Activated CD4-positive, CD25-positive, alpha-beta regulatory T cell treated with anti-CD3 and anti-CD28 coated beads, Interleukin-2, amount 50 U/mL, for 24 hours (primary cell): ENCODE results near the gene ADISSP.
"Not testable (repeated sequence)": the region's sequence is repeated elsewhere in the genome, so short reads cannot be mapped to it uniquely, and the experiment has no call there.

Experiments used
- ATAC-seq, 2 donors: fragments of 150-1000 bp; cut with Tn5 transposase; one replicate each; pipeline ENCODE4 v1.10.0; 2021; ENCODE audit warnings: mild to moderate bottlenecking in 1 of 2, moderate library complexity in 1 of 2

ADISSP gene

DNA sequence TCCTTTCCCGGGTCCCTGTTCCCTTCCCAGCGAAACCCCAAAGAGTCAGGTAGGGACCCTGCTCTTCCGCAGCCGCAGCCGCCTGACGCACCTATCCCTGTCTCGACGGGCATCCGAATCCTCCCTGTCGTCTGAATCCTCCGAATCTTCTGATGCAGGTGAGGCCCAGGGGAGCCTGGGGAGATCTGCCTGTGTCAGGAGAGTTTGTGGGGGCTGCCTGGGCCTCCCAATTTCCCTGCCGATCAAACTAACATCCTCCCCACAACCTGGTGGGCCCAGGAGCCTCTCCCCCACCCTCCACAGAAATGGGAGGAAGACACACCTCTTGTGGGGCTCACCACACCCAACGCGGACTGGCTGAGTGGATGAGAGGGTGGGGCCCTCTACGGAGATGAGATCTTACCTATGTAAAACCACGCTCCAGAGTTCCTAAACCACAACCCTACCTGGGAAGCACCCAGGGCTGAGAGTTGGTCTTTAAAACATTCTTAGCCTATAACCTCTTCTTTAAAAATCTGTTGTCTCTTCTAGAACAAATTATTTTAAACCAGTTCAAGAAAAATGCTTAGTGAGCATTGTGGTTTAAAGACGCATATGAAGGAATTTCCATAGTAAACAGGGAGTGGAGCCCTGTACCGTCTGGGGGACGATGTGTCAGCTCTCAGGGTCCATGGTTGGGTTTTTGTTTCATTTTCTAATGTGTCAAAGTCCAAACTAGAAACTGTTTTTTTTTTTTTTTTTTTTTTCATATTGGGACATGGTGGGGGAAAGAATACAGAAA lies 30.2 kb upstream of the ADISSP start:
- ATAC-seq: peak; percentile 21 to 28

- ATAC-seq: no peak
These were observed 29.6 kb upstream of the ADISSP start for GRCh38 chr20:3797226-3797545.

DNA sequence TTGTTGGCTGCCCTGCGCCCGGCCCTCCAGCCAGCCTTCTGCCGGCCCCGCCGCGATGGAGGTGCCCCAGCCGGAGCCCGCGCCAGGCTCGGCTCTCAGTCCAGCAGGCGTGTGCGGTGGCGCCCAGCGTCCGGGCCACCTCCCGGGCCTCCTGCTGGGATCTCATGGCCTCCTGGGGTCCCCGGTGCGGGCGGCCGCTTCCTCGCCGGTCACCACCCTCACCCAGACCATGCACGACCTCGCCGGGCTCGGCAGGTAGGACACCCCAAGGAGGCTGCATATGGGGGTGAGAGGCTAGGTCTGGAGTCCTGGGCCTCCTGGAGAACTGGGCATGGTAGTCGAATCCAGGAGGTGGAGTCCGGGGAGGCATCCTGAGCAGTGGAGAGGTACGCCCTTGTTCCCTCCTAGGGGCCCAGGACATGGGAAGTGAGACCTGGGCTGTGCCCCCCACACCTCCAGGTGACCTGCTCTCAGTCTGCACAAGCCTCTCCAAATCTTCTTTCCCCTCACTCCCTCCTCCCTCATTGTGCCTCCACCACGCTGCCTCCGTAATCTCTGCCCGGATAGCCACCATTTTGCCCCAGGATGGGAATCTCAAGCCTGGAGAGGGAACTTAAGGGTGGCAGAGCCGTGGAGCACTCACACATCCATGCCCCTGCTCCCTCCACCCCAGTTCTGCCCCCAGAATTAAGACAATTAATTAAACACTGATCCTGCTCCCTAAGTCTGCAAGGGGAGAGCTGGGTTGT lies 29.1 kb upstream of the ADISSP start:
- ATAC-seq: no peak

GRCh38 chr20:3795511-3796468 lies 28.2 kb upstream of the ADISSP start, which contains the start of gene CDC25B:
TSS of gene CDC25B (plus strand) at chr20:3796310. CDS start at chr20:3796532, 222 bp downstream.
- peak; percentile 83 to 84 for ATAC-seq

DNA sequence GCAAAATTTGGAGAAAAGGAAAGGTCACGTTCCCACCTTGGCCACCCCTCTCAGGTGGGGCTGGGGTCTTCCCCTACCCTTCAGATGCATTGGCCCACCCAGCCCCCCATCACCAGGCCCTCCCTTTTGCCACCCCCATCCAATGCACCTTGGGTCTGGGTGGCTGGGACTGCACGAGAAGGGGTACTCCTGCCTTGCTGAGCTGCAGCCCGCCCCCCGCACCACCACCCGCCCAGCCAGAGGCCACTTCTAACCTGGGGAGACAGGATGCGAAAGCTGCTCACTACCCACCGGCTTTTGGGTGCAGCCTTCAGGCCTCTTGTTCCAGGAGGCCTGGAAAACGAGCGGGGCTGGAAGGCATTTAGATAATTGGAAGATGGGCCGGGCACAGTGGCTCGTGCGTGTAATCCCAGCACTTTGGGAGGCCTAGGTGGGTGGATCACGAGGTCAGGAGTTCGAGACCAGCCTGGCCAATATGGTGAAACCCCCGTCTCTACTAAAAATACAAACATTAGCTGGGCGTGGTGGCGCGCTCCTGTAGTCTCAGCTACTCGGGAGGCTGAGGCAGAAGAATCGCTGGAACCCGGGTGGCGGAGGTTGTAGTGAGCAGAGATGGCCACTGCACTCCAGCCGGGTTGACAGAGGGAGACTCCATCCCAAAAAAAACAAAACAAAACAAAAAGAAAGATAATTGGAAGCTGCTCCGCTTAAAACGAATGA lies 27.3 kb upstream of the ADISSP start:
- ATAC-seq: no peak

- ATAC-seq: not testable (repeated sequence)
These were observed 26.6 kb upstream of the ADISSP start for GRCh38 chr20:3794168-3794567.

DNA sequence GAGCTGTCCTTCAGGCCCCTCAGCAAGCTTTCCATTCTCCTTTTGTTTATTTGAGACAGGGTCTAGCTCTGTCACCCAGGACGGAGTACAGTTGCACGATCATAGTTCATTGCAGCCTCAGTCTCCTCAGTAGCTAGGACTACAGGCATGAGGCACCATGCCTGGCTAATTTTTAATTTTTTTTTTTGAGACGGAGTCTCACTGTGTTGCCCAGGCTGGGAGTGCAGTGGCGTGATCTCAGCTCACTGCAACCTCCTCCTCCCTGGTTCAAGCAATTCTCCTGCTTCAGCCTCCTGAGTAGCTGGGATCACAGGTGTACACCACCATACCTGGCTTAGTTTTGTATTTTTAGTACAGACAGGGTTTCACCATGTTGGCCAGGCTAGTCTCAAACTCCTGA lies 21.6 kb upstream of the ADISSP start:
- not testable (repeated sequence) for ATAC-seq

DNA sequence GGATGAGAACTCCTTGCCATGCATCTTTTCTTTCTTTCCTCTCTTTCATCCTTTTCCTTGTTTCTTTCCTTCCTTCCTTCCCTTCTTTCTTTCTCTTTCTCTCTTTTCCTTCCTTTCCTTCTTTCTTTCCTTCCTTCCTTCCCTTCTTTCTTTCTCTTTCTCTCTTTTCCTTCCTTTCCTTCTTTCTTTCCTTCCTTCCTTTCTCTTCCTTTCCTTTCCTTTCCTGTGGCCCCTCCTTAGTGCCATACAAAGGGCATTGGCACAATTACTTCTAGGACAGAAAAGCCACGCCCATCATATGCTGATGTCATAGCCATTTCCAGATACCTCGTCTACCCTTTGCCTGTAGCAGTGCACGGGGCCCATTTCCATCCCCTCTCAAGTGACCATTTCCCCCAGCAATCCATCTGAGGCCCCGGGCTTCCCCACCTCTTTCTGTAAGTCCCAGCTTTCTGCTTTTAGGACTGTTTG lies 21.2 kb upstream of the ADISSP start:
- no peak for ATAC-seq

GRCh38 chr20:3787324-3788014 lies 19.9 kb upstream of the ADISSP start:
- no peak for ATAC-seq

GRCh38 chr20:3786665-3787323 lies 19.2 kb upstream of the ADISSP start, which contains the start of gene CENPB:
TSS of gene CENPB (minus strand) at chr20:3786740. CDS start at chr20:3786483, 257 bp downstream.
- peak; percentile 93 to 94 for ATAC-seq

- ATAC-seq: peak; percentile 27 to 30
These were observed 18.6 kb upstream of the ADISSP start for GRCh38 chr20:3786126-3786484.

- ATAC-seq: no peak
These were observed 17.9 kb upstream of the ADISSP start for GRCh38 chr20:3785240-3786125.

DNA sequence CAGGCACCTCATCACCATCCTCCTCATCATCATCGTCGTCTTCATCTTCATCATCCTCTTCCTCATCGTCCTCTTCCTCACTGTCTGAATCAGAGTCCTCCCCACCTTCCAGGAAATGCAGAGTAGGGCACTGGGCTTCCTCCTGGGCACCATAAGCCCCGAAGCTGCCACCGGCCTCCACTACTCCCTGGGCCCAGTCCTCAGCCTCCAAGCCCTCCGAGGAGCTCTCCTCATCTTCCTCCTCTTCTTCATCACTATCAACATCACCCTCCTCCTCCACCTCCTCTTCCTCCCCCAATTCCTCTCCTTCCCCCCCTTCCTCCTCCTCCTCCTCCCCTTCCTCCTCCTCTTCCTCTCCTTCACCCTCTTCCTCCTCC lies 17.3 kb upstream of the ADISSP start:
- no peak for ATAC-seq

DNA sequence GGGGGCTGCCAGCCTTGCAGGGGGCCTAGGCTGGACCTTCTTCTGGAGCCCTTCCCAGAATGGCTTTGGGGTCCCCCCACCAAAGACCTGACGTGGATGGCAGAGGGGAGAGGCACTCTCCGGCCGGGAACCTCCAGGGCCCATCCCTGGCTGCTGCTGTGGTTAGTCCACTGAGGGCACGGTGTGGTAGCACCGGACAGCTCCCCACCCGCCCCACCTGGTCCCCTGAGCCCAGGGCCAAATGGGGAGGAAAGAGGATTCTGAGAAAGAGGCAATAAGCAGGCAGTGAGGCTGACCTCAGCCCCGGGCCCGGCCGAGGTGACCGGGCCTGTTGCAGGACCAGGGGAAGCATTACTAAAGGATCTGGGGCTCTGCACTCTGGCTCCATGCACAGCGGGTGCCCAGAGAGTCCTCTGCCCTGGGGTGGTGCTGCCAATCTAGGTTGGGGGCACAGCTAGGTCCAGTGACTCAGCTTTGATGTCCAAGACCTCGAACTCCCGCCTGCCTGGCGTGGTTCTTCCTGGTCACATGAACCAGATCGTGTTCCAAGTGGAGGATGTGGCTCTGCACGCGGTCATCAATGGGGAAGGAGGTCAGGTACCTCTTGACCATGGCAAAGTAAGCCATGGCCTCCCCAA lies 16.8 kb upstream of the ADISSP start:
- no peak for ATAC-seq

- ATAC-seq: no peak
These were observed 16.1 kb upstream of the ADISSP start for GRCh38 chr20:3783511-3784195.

DNA sequence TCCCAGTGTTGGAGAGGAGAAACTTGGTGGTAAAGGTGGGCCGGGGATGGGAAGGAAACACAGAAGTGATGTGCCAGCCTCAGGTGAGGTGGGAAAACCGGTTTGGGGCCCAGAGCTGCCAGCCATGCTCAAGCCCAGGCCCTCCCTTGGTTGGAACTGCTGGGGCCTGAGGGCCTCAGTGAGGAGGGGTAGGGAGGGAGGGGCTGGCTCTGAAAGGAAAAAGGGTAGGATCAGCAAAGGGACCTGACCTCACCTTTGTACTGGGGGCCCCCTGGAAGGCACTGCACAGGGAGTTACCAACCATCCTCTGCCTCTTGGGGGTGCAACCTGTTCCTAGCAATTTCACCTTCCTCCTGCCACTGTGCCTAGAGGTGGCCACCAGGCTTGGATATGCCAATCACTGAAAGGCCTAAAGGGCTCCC lies 15.5 kb upstream of the ADISSP start:
- no peak for ATAC-seq

- ATAC-seq: no peak
These were observed 15.0 kb upstream of the ADISSP start for GRCh38 chr20:3782597-3782996.

DNA sequence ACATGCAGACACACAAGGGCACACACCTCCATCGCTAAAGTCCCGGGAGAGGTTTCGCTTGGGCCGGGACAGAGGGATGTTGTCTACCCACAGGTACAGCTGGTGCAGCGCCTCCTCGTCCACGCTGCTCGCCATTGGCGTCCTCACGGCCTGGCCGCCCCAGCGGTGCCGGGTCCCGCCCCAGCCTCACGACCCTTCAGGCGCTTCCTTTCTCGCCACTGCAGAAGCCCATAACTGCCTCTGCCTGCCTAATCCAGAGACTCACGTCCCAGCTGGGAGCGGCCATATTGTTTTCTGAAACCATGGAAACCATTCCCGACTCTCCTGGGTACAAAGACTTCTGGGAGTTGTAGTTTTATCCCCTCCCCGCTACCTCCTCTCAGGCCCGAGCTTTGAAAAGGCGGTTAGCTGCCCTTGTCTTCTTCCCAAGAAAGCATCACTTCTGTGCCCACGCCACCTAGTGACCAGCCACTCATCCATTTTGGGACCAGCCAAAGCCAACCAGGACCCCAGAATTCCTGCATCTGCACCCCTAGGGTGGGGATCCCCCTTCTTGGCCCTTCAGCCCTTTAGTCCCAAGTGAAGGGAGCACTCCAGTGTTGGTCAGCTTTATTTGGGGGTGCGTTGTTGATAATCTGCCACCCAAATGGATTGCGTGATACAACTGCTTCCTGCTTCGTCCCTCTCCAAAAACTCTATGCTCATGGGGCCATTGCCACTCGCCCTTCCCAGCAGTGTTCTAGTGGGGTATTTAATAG lies 13.8 kb upstream of the ADISSP start, which contains the start of gene SPEF1:
SPEF1 (minus strand) TSS at position 296 of the 758 bp plus-strand sequence; CDS start at position 135, 161 bp downstream.
- peak; percentile 41 to 60 for ATAC-seq
